Glutamatergic neuron (in vitro differentiated cells): ENCODE measurements around the gene RUNX3. TPM values are rescaled to one million over a fixed set of nuclear protein-coding genes. Genes with fewer than 3 reads are reported as not detected.

ENCODE experiments used
- DNase-seq: peaks from one replicate; pipeline ENCODE4 v3.0.0; 2022
- H3K27ac Mint-ChIP-seq: one replicate; pipeline ENCODE4 v1.8.0; 2020; ENCODE audit warnings: mild to moderate bottlenecking, mixed read lengths, inconsistent platforms; ENCODE audit not compliant: unreplicated experiment
- H3K27me3 Mint-ChIP-seq: one replicate; pipeline ENCODE4 v1.8.0; 2020; ENCODE audit warnings: mild to moderate bottlenecking, moderate library complexity, mixed read lengths, inconsistent platforms; ENCODE audit not compliant: unreplicated experiment
- H3K36me3 Mint-ChIP-seq: one replicate; pipeline ENCODE4 v1.8.0; 2020; ENCODE audit warnings: mild to moderate bottlenecking, mixed read lengths, inconsistent platforms; ENCODE audit not compliant: unreplicated experiment
- H3K4me1 Mint-ChIP-seq: one replicate; pipeline ENCODE4 v1.8.0; 2020; ENCODE audit warnings: mild to moderate bottlenecking, low read depth, mixed read lengths, inconsistent platforms; ENCODE audit not compliant: unreplicated experiment
- H3K4me3 Mint-ChIP-seq: one replicate; pipeline ENCODE4 v1.8.0; 2020; ENCODE audit warnings: mild to moderate bottlenecking, mixed read lengths, inconsistent platforms; ENCODE audit not compliant: unreplicated experiment
- H3K9me3 Mint-ChIP-seq: one replicate; pipeline ENCODE4 v1.8.0; 2020; ENCODE audit warnings: mild to moderate bottlenecking, moderate library complexity, mixed read lengths, inconsistent platforms; ENCODE audit not compliant: unreplicated experiment
- CTCF ChIP-seq: fragments of 200-600 bp; sonication (generic); IDR thresholded peaks from one replicate; pipeline ENCODE4 v1.5.0; 2021; ENCODE audit not compliant: partially characterized antibody, unreplicated experiment
- total RNA-seq: library from RNA; stranded (reverse); fragmentation: NEBNext Ultra II Directional; extraction: Animal tissue kit (Norgen Biotek cat#: 25700); gene quantifications from one replicate; pipeline ENCODE4 v1.2.1, GENCODE V29; 2021; ENCODE audit not compliant: unreplicated experiment

The RUNX3 gene
- total RNA-seq, 1 donor from 2014 or later, result 0.15 TPM

- peaks cover 5% of the 10 kb centered on the region for H3K36me3 Mint-ChIP-seq
- H3K27ac Mint-ChIP-seq, result no peak overlapping the region
- H3K9me3 Mint-ChIP-seq, result peaks cover 1% of the 10 kb centered on the region
- peaks cover under 1% of the 10 kb centered on the region for H3K4me1 Mint-ChIP-seq
- peaks cover 12% of the 10 kb centered on the region for H3K27me3 Mint-ChIP-seq
- DNase-seq, result no peak
- no peak overlapping the region for H3K4me3 Mint-ChIP-seq
- no peak for TF ChIP-seq CTCF
Observed at GRCh38 chr1:24952413-24952841, 22.4 kb upstream of the RUNX3 start.

DNA sequence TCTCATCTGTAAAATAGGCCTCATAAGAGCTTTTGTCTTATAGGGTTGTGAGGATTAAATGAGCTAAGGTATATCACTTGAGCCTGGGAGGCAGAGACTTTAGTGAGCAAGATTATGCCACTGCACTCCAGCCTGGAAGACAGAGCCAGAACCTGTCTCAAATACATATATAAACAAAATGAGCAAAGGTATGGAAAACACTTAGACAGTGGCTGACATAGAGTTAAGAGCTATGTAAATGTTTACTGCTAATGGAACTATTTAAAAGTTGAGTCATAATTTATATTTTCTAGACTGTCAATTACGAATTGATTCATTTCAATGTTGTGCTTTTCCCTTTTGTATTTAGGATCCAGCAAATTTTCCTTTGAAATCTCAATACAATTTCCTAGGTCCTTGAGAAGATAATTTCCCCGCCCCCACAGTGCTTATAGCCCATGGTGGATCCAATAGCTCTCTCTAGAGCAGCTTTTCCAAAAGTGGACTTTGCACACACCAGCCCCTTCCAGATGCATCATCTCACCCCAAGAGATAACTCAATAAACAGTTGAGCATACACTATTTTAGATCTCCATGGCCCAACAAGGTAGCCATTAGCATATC is 21.8 kb upstream of the RUNX3 start:
- Mint-ChIP-seq H3K4me3 (no peak overlapping the region), H3K27ac (no peak overlapping the region), H3K27me3 (peaks cover 12% of the 10 kb centered on the region), H3K4me1 (peaks cover 2% of the 10 kb centered on the region), H3K9me3 (peaks cover 1% of the 10 kb centered on the region), H3K36me3 (peaks cover 5% of the 10 kb centered on the region)
- DNase-seq, result no peak
- TF ChIP-seq CTCF, result no peak

- peaks cover 5% of the 10 kb centered on the region for H3K36me3 Mint-ChIP-seq
Observed at GRCh38 chr1:24951337-24951736, 21.3 kb upstream of the RUNX3 start.

DNA sequence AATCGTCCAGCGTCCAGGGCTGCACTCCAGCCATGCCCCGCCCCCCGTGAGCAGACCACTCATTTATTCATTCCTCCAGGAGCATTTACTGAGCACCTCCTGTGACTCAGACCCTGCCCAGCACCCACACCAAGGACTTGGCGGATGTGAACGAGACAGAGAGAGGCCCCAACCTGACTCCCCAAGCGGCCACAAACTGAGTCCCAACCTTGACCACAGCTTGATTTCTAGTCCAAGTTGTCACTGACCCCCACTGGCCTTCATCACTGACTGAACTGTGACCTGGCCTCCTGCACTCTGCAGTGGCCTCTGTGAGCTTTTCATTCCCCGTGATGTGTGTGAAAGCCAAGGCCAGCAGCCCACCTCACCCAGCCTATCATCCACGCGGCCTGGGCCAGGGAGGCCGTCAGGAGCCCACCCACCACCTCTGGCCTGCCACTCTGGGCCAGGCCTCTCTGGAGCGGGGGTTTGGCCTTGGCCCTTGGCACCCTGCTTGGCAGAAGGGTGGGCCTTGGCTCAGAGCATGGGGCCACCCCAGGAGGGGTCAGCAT is 19.3 kb upstream of the RUNX3 start:
- no peaks in the 10 kb centered on the region for H3K36me3 Mint-ChIP-seq
- peaks cover 5% of the 10 kb centered on the region for H3K27me3 Mint-ChIP-seq
- H3K9me3 Mint-ChIP-seq, result peaks cover 1% of the 10 kb centered on the region
- H3K4me1 Mint-ChIP-seq, result peaks cover 2% of the 10 kb centered on the region
- TF ChIP-seq CTCF, result no peak
- no peak for DNase-seq
- no peak overlapping the region for H3K4me3 Mint-ChIP-seq
- no peak overlapping the region for H3K27ac Mint-ChIP-seq

More at GRCh38 chr1:24951337-24951736, 21.3 kb upstream of the RUNX3 start:
- DNase-seq, result no peak
- no peak overlapping the region for H3K4me3 Mint-ChIP-seq
- H3K27me3 Mint-ChIP-seq, result peaks cover 12% of the 10 kb centered on the region
- no peak overlapping the region for H3K27ac Mint-ChIP-seq
- peaks cover 2% of the 10 kb centered on the region for H3K4me1 Mint-ChIP-seq
- no peak for TF ChIP-seq CTCF
- peaks cover 1% of the 10 kb centered on the region for H3K9me3 Mint-ChIP-seq

DNA sequence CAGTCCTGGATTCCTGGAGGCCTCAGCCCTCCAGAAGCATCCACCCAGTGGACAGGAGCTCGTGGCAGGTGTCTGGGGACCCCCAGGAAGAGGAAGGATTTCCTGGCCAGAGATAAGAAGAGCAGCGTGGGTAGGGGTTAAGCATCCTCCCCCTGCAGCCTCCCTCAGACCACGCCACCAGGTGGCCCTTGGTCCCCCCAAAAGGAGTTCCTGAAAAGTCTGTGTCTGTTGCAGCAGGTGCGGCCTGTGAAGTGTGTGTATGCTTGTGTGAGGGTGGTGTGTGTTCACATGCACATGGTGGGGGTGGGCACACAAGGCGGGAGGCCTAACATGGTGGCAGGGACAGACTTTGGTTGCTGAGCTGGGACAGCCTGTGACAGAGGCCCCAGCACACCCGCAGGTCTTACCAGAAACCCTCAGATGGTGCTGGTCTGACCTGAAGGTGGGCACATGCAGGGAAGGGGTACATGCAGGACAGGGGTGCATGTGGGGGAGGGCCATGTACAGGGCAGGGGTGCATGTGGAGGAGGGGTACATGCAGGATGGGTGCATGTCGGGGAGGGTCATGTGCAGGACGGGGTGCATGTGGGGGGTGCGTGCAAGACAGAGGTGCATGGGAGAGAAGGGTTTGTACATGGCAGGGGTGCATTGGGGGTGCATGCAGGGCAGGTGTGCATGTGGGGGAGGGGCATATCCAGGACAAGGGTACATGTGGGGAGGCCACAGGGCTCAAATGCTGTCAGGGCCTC is 18.2 kb upstream of the RUNX3 start:
- H3K9me3 Mint-ChIP-seq, result peaks cover 1% of the 10 kb centered on the region
- H3K4me3 Mint-ChIP-seq, result no peak overlapping the region
- H3K27me3 Mint-ChIP-seq, result peaks cover 4% of the 10 kb centered on the region
- peaks cover 2% of the 10 kb centered on the region for H3K4me1 Mint-ChIP-seq
- H3K36me3 Mint-ChIP-seq, result no peaks in the 10 kb centered on the region
- no peak for TF ChIP-seq CTCF
- no peak for DNase-seq
- H3K27ac Mint-ChIP-seq, result peak overlapping the region; percentile 22
